NCI-H1048 (cell line): ENCODE data around the gene RIMBP2.
"Not testable (repeated sequence)": the region's sequence is repeated elsewhere in the genome, so short reads cannot be mapped to it uniquely, and the experiment has no call there.

Source experiments
- DNase-seq: peaks from one replicate; lab custom pipeline; 2025; lab: John Stamatoyannopoulos, UW

RIMBP2 gene

GRCh38 chr12:130739571-130739970, 23.5 kb upstream of the RIMBP2 start:
- no peak for DNase-seq

GRCh38 chr12:130738403-130738802, 22.3 kb upstream of the RIMBP2 start:
- DNase-seq = not testable (repeated sequence)

- DNase-seq = no peak
Measured at GRCh38 chr12:130737731-130738130, 21.6 kb upstream of the RIMBP2 start.

- DNase-seq = no peak
Measured at GRCh38 chr12:130729344-130729743, 13.2 kb upstream of the RIMBP2 start.

GRCh38 chr12:130728158-130729058, 12.3 kb upstream of the RIMBP2 start:
- no peak for DNase-seq

- DNase-seq = no peak
Measured at GRCh38 chr12:130719263-130719859, 3.3 kb upstream of the RIMBP2 start.

GRCh38 chr12:130717752-130718151, 1.7 kb upstream of the RIMBP2 start:
- DNase-seq = no peak

- DNase-seq = no peak
Measured at GRCh38 chr12:130716969-130717366, 869 bp upstream of the RIMBP2 start.

- no peak for DNase-seq
Measured at GRCh38 chr12:130715150-130715997, 725 bp downstream of the RIMBP2 start.

GRCh38 chr12:130714591-130715149, 1.4 kb downstream of the RIMBP2 start:
- no peak for DNase-seq

- DNase-seq = no peak
Measured at GRCh38 chr12:130714091-130714590, 2.0 kb downstream of the RIMBP2 start.

GRCh38 chr12:130713581-130713991, 2.5 kb downstream of the RIMBP2 start:
- no peak for DNase-seq

GRCh38 chr12:130712346-130713065, 3.6 kb downstream of the RIMBP2 start:
- DNase-seq = no peak

- DNase-seq = no peak
Measured at GRCh38 chr12:130711756-130712155, 4.3 kb downstream of the RIMBP2 start.

GRCh38 chr12:130710733-130711080, 5.4 kb downstream of the RIMBP2 start:
- no peak for DNase-seq

GRCh38 chr12:130709971-130710732, 5.9 kb downstream of the RIMBP2 start:
- DNase-seq = no peak

- DNase-seq = no peak
Measured at GRCh38 chr12:130709151-130709970, 6.7 kb downstream of the RIMBP2 start.

- no peak for DNase-seq
Measured at GRCh38 chr12:130708648-130709047, 7.5 kb downstream of the RIMBP2 start.

GRCh38 chr12:130707571-130707891, 8.6 kb downstream of the RIMBP2 start:
- DNase-seq = no peak
